Measurements from ENCODE around the gene VAT1L.

VAT1L gene

GRCh38 chr16:78002915-78003538 lies 214.7 kb downstream of the VAT1L start:
- peak; percentile 47 for DNase-seq

- DNase-seq = no peak
Measured at GRCh38 chr16:78004517-78004916, 216.2 kb downstream of the VAT1L start.

- DNase-seq = no peak
Measured at GRCh38 chr16:78005881-78006280, 217.5 kb downstream of the VAT1L start.

- no peak for DNase-seq
Measured at GRCh38 chr16:78007121-78007520, 218.8 kb downstream of the VAT1L start.

GRCh38 chr16:78022347-78023060 lies 234.1 kb downstream of the VAT1L start, which contains the start of gene CLEC3A:
TSS of gene CLEC3A (plus strand) at chr16:78022548. CDS start at chr16:78022627, 79 bp downstream.
- no peak for DNase-seq

- no peak for DNase-seq
Measured at GRCh38 chr16:78024159-78024558, 235.8 kb downstream of the VAT1L start.

- no peak for DNase-seq
Measured at GRCh38 chr16:78025631-78026030, 237.3 kb downstream of the VAT1L start.

- DNase-seq = no peak
Measured at GRCh38 chr16:78028018-78028417, 239.7 kb downstream of the VAT1L start.
